Thymus (tissue), 11 donors: Measurements from ENCODE around the gene SKA3. TPM values are rescaled to one million over a fixed set of nuclear protein-coding genes. Genes with fewer than 3 reads are reported as not detected.
"Not testable (repeated sequence)": the region's sequence is repeated elsewhere in the genome, so short reads cannot be mapped to it uniquely, and the experiment has no call there.

ENCODE experiments used
- DNase-seq, 9 donors: peaks; one replicate each; pipeline ENCODE4 v3.0.0-alpha.2; 2013; ENCODE audit warnings: low spot score in 9 of 9, low read depth in 6 of 9, missing footprints in 1 of 9
- H3K27ac ChIP-seq, 2 donors: one replicate each; pipeline ENCODE4 v1.5.1; 2013; ENCODE audit warnings: control low read depth in 1 of 2, low read depth in 1 of 2, low read length in 1 of 2, mild to moderate bottlenecking in 1 of 2, moderate library complexity in 1 of 2
- H3K27me3 ChIP-seq, 2 donors: one replicate each; pipeline ENCODE4 v1.5.1; 2013; ENCODE audit warnings: low read length in 1 of 2; ENCODE audit not compliant: control insufficient read depth in 2 of 2, insufficient read depth in 1 of 2
- H3K36me3 ChIP-seq, 2 donors: one replicate each; pipeline ENCODE4 v1.5.1; 2013; ENCODE audit warnings: low read length in 1 of 2, mild to moderate bottlenecking in 1 of 2, moderate library complexity in 1 of 2; ENCODE audit not compliant: control insufficient read depth in 2 of 2, insufficient read depth in 2 of 2
- H3K4me1 ChIP-seq, 2 donors: one replicate each; pipeline ENCODE4 v1.5.1; 2013; ENCODE audit warnings: low read length in 2 of 2; ENCODE audit not compliant: control insufficient read depth in 2 of 2, insufficient read depth in 2 of 2
- H3K4me3 ChIP-seq, 2 donors: one replicate each; pipeline ENCODE4 v1.5.1; 2013; ENCODE audit warnings: low read length in 2 of 2, control low read depth in 1 of 2, mild to moderate bottlenecking in 1 of 2
- H3K9me3 ChIP-seq, 2 donors: one replicate each; pipeline ENCODE4 v1.5.1; 2013; ENCODE audit warnings: low read length in 1 of 2, mild to moderate bottlenecking in 1 of 2; ENCODE audit not compliant: control insufficient read depth in 2 of 2, insufficient read depth in 1 of 2
- WGBS: extraction: QIAGEN DNeasy Blood & Tissue Kit; methylation state at CpG from one replicate; pipeline ENCODE4 v1.1.7; 2013; 5-methylcytosine and 5-hydroxymethylcytosine counted together
- polyA plus RNA-seq: library from polyadenylated mRNA; stranded (reverse); fragments of 200-250 nt; gene quantifications from one replicate; pipeline ENCODE4 v1.2.3, GENCODE V29; 2013
- total RNA-seq: library from RNA; stranded (reverse); fragments of 120-200 nt; gene quantifications from one replicate; pipeline ENCODE4 v1.2.4, GENCODE V29; 2013
- donor health status: healthy.

SKA3 gene
- total and polyA plus RNA-seq, 2 donors: 1.5 to 35.1 TPM

DNA sequence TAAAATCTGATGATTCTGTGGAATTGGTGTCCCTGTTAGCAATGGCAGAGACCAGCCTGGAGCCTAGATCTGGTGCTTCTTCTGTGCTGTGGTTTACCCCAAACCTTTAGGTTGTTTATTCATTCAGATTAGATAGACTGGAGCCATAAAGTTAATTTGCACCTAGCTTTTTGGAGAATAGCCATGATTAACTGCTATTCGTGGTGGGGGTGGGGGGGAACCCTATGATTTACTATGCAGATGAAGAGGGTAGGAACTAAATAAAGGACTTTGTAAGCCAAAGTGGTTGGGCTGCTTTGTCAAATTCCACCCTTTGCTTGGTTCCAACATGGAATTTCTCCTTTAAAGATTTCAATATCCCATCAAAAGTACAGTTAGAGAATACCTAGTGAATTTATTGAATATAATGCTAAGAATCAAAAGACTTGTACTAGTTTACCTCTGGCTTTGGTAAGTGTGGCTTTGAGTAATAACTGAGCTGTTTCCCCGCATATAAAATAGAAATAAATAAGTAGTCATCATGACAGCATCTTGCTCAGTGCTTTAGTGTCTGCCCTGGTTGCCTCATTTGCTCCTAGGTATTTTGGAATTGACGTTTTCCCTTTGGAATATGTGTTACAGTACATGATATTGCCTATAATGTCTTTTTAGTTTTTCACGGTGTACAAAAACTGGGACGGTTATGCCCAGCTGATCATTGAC lies 27.6 kb downstream of the SKA3 start:
- WGBS: 93% methylated on average over 5 of the region's 5 CpGs
- H3K36me3 ChIP-seq: peaks cover 10 to 36% of the 10 kb centered on the region in 2 donors
- no peak for DNase-seq

DNA sequence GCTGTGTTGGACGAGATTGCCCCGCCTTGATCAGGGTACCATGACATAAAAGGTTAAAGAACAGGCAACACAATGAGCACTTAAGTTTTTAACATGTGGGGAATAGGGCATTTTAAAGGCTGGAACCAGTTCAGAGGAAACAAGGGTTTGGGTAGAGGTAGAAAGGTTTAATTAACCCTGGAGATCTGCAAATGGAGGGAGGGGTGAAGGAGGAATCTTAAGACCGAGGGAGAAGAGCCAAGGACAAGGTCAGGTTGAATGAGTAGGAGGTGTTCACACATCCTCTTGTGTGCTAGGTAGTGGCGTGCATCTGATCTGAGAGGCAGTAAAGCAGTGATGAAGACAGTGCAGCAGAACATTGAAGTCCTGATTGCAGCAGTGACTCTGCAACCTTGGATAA lies 28.5 kb downstream of the SKA3 start:
- no peak for DNase-seq

More for the DNA sequence above, 27.6 kb downstream of the SKA3 start:
- Histone ChIP-seq H3K4me3 (no peak overlapping the region), H3K9me3 (no peaks in the 10 kb centered on the region), H3K27ac (no peak overlapping the region), H3K27me3 (no peaks in the 10 kb centered on the region), H3K4me1 (no peaks in the 10 kb centered on the region)

DNA sequence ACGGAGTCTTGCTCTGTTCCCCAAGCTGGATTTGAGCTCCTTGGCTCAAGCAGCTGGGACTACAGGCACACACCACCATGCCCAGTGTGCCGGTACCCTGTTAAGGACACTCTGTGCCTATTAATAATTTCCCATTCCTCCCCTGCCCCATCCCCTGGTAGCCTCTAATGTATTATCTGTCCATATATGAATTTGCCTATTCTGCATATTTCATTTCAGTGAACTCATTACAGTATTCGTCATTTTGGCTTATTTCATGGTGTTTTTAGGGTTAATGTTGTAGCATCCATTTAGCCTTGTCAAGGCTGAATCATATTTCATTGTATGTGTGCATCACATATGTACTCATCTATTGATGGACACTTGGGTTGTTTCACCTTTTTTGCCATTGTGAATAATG lies 33.6 kb downstream of the SKA3 start:
- 97% methylated on average over 3 of the region's 3 CpGs for WGBS
- H3K36me3 ChIP-seq: peaks cover 10 to 38% of the 10 kb centered on the region in 2 donors
- no peak for DNase-seq
- H3K27ac ChIP-seq: no peak overlapping the region
- no peaks in the 10 kb centered on the region for H3K9me3 ChIP-seq
- peaks cover 11 to 21% of the 10 kb centered on the region in 2 donors for H3K4me1 ChIP-seq
- no peak overlapping the region for H3K4me3 ChIP-seq
- H3K27me3 ChIP-seq: no peaks in the 10 kb centered on the region

More for the DNA sequence above, 28.5 kb downstream of the SKA3 start:
- Histone ChIP-seq H3K4me1 (peaks cover 0 to under 1% of the 10 kb centered on the region in 2 donors), H3K9me3 (no peaks in the 10 kb centered on the region), H3K27me3 (no peaks in the 10 kb centered on the region), H3K36me3 (peaks cover 11 to 41% of the 10 kb centered on the region in 2 donors), H3K27ac (no peak overlapping the region), H3K4me3 (no peak overlapping the region)
- 89% methylated on average over 4 of the region's 4 CpGs for WGBS

DNA sequence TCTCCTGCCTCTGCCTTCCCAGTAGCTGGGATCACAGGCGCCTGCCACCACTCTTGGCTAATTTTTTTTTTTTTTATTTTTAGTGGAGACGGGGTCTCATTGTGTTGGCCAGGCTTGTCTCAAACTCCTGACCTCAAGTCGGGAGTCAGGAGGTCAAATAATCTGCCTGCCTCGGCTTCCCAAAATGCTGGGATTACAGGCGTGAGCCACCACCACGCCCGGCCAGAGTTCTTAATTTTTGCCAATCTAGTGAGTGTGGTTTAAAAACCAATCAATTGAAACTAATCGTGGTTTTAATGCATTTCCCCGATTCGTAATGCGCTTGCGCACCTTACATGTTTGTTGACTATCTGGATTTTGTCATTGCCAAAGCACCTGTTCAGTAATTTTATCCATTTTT lies 37.0 kb downstream of the SKA3 start:
- no peak for DNase-seq
- Histone ChIP-seq H3K4me3 (peak overlapping the region; percentile 87 to 96), H3K27ac (no peak overlapping the region), H3K27me3 (no peaks in the 10 kb centered on the region), H3K36me3 (peaks cover 6 to 13% of the 10 kb centered on the region in 2 donors), H3K9me3 (no peaks in the 10 kb centered on the region), H3K4me1 (peaks cover 11 to 21% of the 10 kb centered on the region in 2 donors)
- 96% methylated on average over 12 of the region's 12 CpGs for WGBS

DNA sequence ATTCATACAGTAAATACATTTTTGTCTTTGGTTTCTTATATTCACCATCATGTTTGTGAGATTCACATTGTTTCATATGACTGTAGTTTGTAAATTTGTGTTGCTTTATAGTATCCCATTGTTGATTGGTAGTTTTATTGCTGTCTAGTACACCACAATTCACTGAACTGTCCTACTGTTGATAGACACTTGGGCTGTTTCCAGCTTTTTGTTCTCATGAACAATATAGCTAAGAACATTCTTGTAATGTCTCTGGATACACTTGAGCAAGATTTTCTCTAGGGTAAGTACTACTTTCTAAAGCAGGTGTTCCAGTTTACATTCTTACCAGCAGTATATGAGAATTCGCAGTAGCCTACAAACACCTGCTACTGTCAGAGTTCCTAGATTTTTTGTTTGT lies 37.8 kb downstream of the SKA3 start:
- H3K27me3 ChIP-seq: no peaks in the 10 kb centered on the region
- peaks cover 11 to 21% of the 10 kb centered on the region in 2 donors for H3K4me1 ChIP-seq
- no peaks in the 10 kb centered on the region for H3K9me3 ChIP-seq
- WGBS: 91% methylated on average over 1 of the region's 1 CpG
- peaks cover 6 to 9% of the 10 kb centered on the region in 2 donors for H3K36me3 ChIP-seq
- H3K27ac ChIP-seq: peak overlapping the region in 1 of 2 donors; percentile 11
- DNase-seq: peak in 1 of 9 donors; percentile 7
- H3K4me3 ChIP-seq: no peak overlapping the region

DNA sequence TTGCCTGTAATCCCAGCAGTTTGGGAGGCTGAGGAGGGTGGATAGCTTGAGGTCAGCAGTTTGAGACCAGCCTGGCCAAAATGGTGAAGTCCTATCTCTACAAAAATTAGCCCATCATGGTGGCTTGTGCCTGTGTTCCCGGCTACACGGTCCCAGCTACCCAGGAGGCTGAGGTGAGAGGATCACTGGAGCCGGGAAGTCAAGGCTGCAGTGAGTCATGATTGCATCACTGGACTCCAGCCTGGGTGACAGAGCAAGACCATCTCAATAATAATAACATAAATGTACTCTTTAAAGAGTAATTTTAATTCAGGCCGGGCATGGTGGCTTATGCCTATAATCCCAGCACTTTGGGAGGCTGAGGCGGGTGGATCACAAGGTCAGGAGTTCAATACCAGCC lies 38.7 kb downstream of the SKA3 start:
- no peak for DNase-seq
- peaks cover 9 to 20% of the 10 kb centered on the region in 2 donors for H3K4me1 ChIP-seq
- H3K36me3 ChIP-seq: peaks cover 4 to 5% of the 10 kb centered on the region in 2 donors
- no peak overlapping the region for H3K27ac ChIP-seq
- H3K4me3 ChIP-seq: no peak overlapping the region
- WGBS: 98% methylated on average over 5 of the region's 5 CpGs
- H3K9me3 ChIP-seq: no peaks in the 10 kb centered on the region
- no peaks in the 10 kb centered on the region for H3K27me3 ChIP-seq

DNA sequence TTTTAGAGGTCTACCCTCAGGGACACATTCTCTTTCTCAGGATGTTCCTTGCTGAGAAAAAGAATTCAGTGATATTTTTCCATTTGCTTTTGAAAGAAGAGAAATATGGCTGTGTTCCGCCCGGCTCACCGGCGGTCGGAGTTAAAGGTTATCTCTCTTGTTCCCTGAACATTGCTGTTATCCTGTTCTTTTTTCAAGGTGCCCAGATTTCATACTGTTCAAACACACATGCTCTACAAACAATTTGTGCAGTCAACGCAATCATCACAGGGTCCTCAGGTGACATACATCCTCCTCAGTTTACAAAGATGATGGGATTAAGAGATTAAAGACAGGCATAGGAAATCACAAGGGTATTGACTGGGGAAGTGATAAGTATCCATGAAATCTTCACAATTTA lies 40.5 kb downstream of the SKA3 start:
- H3K9me3 ChIP-seq, H3K4me1 ChIP-seq, H3K27ac ChIP-seq, H3K4me3 ChIP-seq, H3K36me3 ChIP-seq, DNase-seq, H3K27me3 ChIP-seq: not testable (repeated sequence)
- 89% methylated on average over 6 of the region's 6 CpGs for WGBS

DNA sequence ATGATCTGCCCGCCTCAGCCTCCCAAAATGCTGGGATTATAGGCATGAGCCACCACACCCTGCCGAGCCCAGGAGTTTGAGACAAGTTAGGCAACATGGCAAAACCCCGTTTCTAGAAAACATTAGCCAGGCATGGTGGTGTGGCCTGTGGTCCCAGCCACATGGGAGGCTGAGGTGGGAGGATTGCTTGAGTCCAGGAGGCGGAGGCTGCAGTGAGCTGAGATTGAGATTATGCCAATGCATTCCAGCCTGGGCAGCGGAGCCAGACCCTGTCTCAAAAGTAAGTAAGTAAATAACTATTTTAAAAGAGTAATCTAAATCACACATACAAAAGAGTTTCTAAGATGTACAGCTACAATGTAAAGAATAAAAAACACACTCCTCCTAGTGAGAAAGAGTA lies 41.9 kb downstream of the SKA3 start:
- Histone ChIP-seq H3K36me3 (no peaks in the 10 kb centered on the region), H3K27me3 (no peaks in the 10 kb centered on the region), H3K27ac (no peak overlapping the region), H3K4me1 (peaks cover 0 to 7% of the 10 kb centered on the region in 2 donors), H3K4me3 (no peak overlapping the region), H3K9me3 (peaks cover 0 to 4% of the 10 kb centered on the region in 2 donors)
- WGBS: 88% methylated on average over 5 of the region's 5 CpGs
- no peak for DNase-seq

DNA sequence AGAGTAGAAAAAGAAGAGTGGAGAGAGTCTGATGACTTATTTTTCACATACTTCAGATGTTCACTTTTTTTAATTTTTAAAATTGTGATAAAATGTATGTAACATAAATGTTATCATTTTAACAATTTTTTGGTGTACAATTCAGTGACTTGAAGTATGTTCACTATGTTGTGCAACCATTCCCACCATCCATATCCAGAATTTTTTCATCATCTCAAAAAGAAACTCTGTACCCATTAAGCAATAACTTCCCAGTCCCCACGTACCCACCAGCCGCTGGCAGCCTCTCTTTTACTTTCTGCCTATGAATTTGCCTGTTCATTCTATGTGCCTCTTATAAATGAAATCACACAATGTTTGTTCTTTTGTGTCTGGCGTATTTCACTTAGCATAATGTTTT lies 43.3 kb downstream of the SKA3 start:
- Histone ChIP-seq H3K4me3 (no peak overlapping the region), H3K27me3 (no peaks in the 10 kb centered on the region), H3K4me1 (no peaks in the 10 kb centered on the region), H3K9me3 (peaks cover 0 to 4% of the 10 kb centered on the region in 2 donors), H3K36me3 (no peaks in the 10 kb centered on the region), H3K27ac (no peak overlapping the region)
- whole genome bisulfite sequencing: 96% methylated on average over 3 of the region's 3 CpGs
- no peak for DNase-seq
